Epithelial cell of proximal tubule (primary cell): ENCODE data around the gene SAPCD2. TPM values are rescaled to one million over a fixed set of nuclear protein-coding genes. Genes with fewer than 3 reads are reported as not detected.

Experiments
- DNase-seq: peaks from one replicate; pipeline ENCODE4 v3.0.0-alpha.2; 2011; ENCODE audit warnings: low read depth
- H3K4me3 ChIP-seq: 2 replicates; pipeline ENCODE4 v1.5.1; 2011; ENCODE audit warnings: low read depth, mild to moderate bottlenecking, low read length
- total RNA-seq: library from RNA; depleted of rRNA; stranded (reverse); fragments of >200 nt; gene quantifications from 2 replicates; pipeline ENCODE4 v1.2.3, GENCODE V29; 2015
- TF ChIP-seq, protein P1 (sequence below): conservative IDR thresholded peaks from 2 replicates; pipeline ENCODE4 v1.5.1; 2012; ENCODE audit warnings: low read depth, mild to moderate bottlenecking, low read length

SAPCD2 gene
- total RNA-seq, 1 donor from 2014 or later: 25.6 TPM

DNA sequence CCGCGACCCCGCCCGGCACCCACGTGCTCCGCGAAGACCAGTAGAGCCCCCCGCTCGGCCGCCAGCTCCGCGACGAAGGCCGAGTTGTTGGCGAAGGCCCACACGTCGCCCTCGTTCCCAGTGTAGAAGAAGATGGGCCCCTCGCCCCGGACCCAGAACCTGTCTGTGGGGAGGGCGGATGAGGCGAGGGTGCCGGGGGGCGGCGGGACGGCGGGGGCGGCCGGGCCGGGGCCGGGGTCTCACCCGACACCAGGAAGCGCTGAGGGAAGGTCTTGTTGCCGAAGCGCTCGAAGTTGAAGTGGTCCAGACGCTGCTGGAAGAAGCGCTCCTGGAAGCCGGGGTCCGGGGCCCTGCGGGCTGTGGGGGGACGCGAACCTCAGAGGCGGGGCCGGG, 43.9 kb upstream of the SAPCD2 start:
- TF ChIP-seq, protein P1, sequence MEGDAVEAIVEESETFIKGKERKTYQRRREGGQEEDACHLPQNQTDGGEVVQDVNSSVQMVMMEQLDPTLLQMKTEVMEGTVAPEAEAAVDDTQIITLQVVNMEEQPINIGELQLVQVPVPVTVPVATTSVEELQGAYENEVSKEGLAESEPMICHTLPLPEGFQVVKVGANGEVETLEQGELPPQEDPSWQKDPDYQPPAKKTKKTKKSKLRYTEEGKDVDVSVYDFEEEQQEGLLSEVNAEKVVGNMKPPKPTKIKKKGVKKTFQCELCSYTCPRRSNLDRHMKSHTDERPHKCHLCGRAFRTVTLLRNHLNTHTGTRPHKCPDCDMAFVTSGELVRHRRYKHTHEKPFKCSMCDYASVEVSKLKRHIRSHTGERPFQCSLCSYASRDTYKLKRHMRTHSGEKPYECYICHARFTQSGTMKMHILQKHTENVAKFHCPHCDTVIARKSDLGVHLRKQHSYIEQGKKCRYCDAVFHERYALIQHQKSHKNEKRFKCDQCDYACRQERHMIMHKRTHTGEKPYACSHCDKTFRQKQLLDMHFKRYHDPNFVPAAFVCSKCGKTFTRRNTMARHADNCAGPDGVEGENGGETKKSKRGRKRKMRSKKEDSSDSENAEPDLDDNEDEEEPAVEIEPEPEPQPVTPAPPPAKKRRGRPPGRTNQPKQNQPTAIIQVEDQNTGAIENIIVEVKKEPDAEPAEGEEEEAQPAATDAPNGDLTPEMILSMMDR: no peak
- H3K4me3 ChIP-seq: peak overlapping the region; percentile 64
- no peak for DNase-seq

DNA sequence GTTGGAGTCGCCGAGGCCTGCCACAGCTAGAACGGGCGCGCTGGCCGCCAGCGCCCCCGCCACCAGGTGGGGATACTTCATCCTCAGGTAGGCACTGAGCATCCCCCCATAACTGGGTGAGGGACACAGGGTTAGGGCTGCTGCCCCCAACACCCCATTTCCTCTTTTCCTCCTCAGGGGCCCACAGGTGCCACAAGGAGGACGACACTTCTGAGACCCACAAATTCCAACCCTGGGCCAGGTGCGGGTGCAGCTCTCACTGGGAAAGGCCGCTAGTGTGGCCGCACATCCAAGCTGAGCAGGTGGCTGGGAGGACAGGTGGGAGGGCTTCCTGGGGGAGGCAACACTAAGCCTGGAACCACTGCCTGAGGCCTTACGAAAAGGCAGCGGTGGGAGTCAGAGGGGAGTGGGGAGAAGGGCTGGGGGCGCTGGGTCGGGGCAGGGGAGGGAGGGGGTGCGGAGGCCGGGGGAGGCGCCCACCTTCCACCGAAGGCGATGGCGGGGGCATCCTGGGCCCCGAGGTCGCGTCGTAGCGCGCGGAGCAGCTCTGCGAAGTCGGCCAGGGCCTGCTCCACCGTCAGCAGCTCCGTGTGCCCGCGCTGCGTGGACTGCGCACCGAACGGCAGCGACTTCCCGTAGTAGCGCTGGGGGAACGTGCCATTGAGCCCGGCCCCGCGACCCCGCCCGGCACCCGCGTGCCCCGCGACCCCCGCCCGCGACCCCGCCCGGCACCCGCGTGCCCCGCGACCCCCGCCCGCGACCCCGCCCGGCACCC, 43.2 kb upstream of the SAPCD2 start:
- no peak for DNase-seq

DNA sequence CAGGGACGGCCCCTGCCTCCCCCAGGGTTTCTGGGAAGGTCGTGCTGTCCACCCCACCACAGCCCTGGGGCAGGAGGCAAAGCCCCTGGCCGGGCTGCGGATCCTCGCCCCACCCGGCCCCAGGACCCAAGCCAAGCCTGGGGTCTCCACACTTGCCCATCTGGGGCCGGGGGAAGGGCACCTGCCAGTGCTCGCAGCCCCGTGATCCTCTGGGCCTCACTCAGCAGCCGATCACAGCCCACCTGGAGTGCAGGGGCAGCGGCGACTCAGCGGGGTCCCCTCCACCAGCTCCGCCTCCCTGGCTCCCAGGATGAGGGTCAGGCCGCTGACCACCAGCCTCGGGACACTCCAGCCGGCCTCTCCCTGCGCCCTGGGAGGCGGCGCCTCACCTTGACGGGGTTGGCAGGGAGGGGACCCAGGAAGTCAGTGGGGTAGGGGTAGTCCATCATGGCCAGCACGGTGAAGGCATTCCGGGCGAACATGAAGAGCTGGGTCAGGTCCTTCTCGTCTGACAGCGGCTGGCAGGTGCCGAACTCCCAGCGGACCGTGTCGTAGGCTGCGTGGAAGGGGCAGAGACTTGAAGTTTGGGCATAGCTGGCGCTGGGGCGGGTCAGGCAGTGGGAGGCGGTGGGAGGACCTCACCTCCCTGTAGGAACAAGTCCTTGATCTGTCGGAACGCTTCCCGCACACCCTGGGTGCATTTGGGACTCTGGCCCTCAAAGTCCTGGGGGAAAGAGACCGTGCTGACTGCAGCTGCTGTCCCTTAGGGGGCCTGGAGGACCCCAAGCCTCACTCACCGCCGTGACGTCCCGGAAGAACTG, 42.4 kb upstream of the SAPCD2 start:
- no peak for DNase-seq
- H3K4me3 ChIP-seq: no peak overlapping the region
- TF ChIP-seq, protein P1: no peak

More for the DNA sequence above, 43.2 kb upstream of the SAPCD2 start:
- TF ChIP-seq, protein P1: no peak
- H3K4me3 ChIP-seq: no peak overlapping the region

DNA sequence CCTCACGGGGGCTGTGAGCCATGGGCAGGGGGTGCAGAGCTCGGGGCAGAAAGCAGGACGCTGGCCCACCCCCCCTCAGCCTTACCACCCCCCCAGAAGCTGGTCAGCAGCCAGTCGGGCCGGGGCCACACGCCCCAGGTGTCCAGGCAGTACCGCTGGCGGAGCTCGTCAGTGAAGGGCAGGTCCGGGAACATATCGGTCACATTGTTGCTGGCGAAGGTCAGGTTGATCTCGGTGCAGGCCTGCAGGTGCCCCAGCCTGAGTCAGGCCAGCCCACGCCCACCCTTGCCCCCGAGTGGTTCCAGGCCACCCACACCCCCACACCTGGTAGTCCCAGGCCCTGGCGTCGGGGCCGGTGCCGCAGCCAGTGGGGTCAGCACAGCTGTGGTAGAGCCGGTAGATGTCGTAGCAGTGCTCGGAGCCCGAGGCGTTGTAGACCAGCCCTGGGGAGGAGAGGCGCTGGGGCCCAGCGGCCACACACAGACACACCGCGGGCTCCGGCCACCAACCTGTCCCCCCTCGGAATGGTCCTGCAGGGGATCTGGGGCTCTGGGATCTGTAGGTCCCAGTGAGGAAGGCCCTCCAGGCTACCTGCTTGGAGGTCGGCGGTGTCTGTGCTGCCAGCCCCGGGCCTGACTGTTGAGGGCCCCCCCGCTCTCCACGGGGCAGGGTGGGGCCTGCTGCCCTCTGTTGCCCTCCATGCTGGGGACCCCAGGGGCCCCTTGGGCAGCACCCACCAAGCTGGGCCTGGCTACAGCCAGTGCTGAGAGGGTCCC, 41.6 kb upstream of the SAPCD2 start:
- DNase-seq: no peak
- no peak overlapping the region for H3K4me3 ChIP-seq
- TF ChIP-seq, protein P1: no peak

DNA sequence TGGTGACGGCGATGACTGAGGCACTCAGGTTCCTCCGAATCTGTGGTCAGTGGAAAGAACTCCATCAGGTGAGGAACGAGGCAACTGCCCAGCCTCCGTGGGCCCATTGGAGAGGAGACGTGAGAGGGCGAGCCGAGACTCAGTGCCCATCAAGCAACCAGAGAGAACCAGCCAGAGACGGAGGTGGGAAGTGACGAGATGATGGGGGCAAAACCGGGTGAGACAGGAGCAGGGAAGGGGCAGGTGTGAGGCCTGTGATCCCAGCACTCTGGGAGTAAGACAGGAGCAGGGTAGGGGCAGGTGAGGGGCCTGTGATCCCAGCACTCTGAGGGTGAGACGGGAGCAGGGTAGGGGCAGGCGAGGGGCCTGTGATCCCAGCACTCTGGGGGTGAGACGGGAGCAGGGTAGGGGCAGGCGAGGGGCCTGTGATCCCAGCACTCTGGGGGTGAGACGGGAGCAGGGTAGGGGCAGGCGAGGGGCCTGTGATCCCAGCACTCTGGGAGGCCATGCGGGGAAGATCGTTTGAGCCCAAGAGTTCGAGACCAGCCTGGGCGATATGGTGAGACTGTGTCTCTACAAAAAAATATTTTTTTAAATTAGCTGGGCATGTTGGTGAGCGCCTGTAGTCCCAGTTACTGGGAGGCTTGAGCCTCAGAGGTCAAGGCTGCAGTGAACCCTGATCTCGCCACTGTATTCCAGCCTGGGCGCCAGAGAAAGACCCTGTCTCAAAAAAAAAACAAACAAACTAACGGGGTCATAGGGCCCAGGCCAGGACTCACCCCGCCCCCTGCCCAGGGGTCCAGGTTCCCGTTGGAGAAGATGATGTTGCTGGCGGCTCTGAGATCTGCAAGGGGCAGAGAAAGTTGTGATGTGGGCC, 40.8 kb upstream of the SAPCD2 start:
- TF ChIP-seq, protein P1: no peak
- no peak for DNase-seq
- H3K4me3 ChIP-seq: no peak overlapping the region
